ENCODE results near the gene FOSL1.

Gene FOSL1

DNA sequence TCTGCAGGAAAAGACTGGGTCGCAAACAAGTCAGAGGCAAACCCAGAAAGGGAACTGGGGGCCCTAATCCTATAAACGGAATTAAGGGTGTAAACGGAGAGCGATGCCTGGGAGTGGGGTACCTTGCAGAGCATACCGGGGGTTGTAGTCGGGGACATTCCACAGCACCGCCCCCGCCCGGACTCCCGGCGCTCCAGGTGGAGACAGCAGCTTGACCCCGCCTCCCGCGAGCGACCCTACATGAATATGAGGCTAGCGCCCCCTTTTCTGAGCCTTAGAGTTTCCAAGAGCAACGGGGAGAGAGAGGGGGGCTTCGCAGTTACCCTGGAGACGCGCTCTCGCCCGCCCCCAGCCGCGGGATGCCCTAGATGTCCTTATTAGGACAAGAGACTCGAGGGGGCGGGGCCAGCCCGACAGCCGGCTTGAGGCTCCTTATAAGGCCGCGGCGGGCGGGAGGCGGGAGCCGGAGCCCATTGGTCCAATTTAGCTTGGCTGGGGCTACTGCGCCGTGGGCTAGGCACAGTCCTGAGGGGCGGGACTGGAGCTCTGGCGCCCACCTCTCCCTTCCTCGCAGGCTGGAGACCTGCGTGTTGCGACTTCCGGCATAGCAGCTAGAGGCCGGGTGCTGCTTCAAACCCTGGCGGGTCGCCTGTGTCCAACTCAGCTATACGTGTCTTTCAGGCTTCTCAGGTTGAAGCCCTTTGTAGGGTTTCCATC, 40.9 kb downstream of the FOSL1 start:
- peak overlapping the region; percentile 86 for H3K4me3 ChIP-seq (ENCODE audit: low read depth, low read length)
- peak; percentile 100 for DNase-seq (ENCODE audit: low read depth)
- TF ChIP-seq, protein P1, sequence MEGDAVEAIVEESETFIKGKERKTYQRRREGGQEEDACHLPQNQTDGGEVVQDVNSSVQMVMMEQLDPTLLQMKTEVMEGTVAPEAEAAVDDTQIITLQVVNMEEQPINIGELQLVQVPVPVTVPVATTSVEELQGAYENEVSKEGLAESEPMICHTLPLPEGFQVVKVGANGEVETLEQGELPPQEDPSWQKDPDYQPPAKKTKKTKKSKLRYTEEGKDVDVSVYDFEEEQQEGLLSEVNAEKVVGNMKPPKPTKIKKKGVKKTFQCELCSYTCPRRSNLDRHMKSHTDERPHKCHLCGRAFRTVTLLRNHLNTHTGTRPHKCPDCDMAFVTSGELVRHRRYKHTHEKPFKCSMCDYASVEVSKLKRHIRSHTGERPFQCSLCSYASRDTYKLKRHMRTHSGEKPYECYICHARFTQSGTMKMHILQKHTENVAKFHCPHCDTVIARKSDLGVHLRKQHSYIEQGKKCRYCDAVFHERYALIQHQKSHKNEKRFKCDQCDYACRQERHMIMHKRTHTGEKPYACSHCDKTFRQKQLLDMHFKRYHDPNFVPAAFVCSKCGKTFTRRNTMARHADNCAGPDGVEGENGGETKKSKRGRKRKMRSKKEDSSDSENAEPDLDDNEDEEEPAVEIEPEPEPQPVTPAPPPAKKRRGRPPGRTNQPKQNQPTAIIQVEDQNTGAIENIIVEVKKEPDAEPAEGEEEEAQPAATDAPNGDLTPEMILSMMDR (IDR thresholded peaks at IDR 0.05; ENCODE audit: low read depth, low read length): no peak
- TF ChIP-seq, protein P2, sequence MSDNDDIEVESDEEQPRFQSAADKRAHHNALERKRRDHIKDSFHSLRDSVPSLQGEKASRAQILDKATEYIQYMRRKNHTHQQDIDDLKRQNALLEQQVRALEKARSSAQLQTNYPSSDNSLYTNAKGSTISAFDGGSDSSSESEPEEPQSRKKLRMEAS (IDR thresholded peaks at IDR 0.05; ENCODE audit: low read depth, low read length): peak; percentile 73
- TF ChIP-seq POLR2A (IDR thresholded peaks at IDR 0.05; ENCODE audit: extremely low read depth, insufficient read length) (peak; percentile 98), MYC (IDR thresholded peaks at IDR 0.05; ENCODE audit: low read depth, low read length) (peak; percentile 87)

DNA sequence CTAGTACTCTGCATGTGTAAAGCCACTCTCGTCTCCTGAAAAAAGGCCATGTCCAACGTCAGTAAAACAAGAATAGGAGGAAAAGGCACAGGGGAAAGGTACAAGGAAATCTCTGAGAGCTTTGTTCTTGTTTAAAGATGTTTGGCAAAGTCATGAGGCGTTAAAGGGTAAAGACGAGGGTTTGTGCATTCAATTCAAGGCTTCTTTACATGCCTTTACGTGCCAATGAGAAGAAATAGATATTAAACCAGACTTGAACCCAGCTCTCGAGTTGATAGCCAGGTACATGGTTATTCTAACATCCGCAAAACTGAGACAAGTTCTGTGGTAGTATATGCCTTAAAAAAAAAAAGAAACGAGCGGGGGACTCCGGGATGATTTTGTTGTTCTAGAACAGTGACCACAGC, 41.5 kb downstream of the FOSL1 start:
- TF ChIP-seq, protein P2 (IDR thresholded peaks at IDR 0.05; ENCODE audit: low read depth, low read length): no peak
- TF ChIP-seq POLR2A (IDR thresholded peaks at IDR 0.05; ENCODE audit: extremely low read depth, insufficient read length) (no peak), MYC (IDR thresholded peaks at IDR 0.05; ENCODE audit: low read depth, low read length) (no peak)
- TF ChIP-seq, protein P1 (IDR thresholded peaks at IDR 0.05; ENCODE audit: low read depth, low read length): no peak
- peak overlapping the region; percentile 76 for H3K4me3 ChIP-seq (ENCODE audit: low read depth, low read length)
- DNase-seq (ENCODE audit: low read depth): no peak

DNA sequence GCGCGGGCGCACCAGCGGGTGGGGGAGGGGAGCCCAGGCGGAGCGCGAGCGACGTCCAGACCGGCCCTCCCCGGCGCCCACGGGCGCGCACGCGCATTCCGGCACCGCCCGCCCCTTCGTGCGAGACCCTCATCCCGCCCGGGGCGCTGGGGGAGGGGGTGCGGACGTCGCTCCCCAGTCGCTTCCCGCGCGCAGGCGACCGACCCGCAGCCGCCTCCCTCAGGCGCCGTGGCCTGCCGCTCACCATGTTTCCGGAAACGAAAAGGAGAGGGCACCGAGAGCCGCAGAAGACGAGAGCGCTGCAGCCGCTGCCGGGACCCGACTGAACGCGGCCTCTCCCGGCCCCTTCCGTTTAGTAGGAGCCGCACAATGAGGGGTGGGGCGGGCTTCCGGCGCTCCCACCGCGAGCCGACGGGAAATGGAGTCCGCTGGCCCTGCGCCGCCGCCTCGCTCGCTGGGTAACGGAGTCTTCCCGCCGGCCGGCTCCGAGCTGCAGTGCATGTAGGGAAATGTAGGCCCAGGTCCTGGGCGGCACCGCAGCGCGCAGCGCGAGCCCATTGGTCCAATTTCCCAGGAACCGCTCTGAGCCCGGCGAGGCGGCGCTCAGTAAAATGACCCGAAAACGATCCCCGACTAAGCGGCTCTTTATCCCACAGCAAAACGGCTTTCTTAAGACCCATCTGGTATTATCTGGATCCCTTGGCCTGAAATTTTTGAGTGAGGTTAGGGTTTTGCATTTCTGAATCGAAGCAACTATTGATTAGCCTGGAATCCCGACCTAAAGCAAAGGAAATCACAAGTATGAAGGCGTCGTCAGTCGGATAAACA, 42.1 kb downstream of the FOSL1 start, which contains the start of gene CFL1:
TSS of gene CFL1 (minus strand) at position 328 of the 828 bp plus-strand sequence. CDS start at position 247, 81 bp downstream.
- TF ChIP-seq, protein P1 (IDR thresholded peaks at IDR 0.05; ENCODE audit: low read depth, low read length): no peak
- TF ChIP-seq MYC (IDR thresholded peaks at IDR 0.05; ENCODE audit: low read depth, low read length) (peak; percentile 56; the same call in 1 of the 2 replicates), POLR2A (IDR thresholded peaks at IDR 0.05; ENCODE audit: extremely low read depth, insufficient read length) (peak; percentile 99)
- TF ChIP-seq, protein P2 (IDR thresholded peaks at IDR 0.05; ENCODE audit: low read depth, low read length): peak; percentile 54; the same call in 1 of the 2 replicates
- DNase-seq (ENCODE audit: low read depth): peak; percentile 99
- peak within 1 kb of the TSS; percentile 96 for H3K4me3 ChIP-seq (ENCODE audit: low read depth, low read length)

DNA sequence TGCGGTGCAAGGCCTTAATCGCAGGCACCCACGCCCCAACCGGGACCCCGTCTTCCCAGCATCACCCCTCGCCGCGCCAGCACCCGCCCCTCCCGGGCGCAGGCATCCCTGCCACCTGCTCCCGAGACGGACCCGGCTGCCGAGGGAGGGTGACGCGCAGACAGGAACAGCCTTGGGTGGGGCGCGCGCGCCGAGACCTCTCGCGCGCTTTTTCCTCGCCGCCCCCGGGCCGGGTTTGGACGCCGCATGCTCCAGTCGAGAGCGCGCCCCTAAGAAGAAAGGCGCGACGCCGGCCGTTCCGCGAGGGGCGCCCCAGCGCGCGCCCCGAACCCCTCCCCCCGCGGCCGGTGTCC, 42.7 kb downstream of the FOSL1 start:
- TF ChIP-seq POLR2A (IDR thresholded peaks at IDR 0.05; ENCODE audit: extremely low read depth, insufficient read length) (no peak), MYC (IDR thresholded peaks at IDR 0.05; ENCODE audit: low read depth, low read length) (no peak)
- TF ChIP-seq, protein P1 (IDR thresholded peaks at IDR 0.05; ENCODE audit: low read depth, low read length): no peak
- TF ChIP-seq, protein P2 (IDR thresholded peaks at IDR 0.05; ENCODE audit: low read depth, low read length): no peak
- H3K4me3 ChIP-seq (ENCODE audit: low read depth, low read length): peak overlapping the region; percentile 96
- DNase-seq (ENCODE audit: low read depth): no peak

DNA sequence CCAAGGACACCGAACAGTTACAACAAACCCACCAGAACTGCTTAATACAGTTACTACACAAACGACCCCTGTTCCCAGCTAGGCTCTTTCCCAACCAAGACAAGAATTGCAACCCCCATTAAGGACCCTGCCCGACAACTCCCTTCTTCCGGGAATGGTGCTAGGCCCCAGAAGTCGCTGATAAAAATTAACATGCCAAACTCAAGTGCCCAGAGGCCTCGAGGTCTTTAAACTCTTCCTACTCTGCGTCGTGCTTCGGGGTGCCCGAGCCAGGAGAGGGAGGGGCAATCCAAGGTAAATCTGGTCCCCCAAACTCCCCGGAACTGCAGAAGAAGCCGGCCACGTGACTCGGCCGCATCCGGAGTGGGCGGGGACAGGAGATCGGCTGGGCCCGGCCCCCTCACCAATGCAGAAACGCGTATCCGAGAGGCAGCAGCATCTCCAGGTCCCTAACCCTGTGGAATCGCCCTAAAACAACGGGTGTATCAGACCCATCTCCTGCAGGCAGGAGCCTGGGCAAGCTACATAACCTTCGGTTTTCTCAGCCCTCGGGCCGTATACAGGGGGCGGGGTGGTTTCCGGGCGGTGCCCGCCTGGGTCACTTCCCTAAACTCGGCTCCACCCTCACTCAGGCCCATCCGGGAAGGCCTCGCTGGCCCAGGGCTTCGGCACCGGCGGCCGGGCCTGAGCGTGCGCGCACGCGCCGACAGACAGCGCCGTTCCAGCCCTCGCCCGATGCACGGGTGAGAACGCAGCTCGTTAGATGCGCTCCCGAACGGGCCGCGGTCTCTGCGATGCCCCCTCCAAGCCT, 43.3 kb downstream of the FOSL1 start:
- H3K4me3 ChIP-seq (ENCODE audit: low read depth, low read length): peak overlapping the region; percentile 96
- TF ChIP-seq, protein P1 (IDR thresholded peaks at IDR 0.05; ENCODE audit: low read depth, low read length): no peak
- TF ChIP-seq MYC (IDR thresholded peaks at IDR 0.05; ENCODE audit: low read depth, low read length) (peak; percentile 6), POLR2A (IDR thresholded peaks at IDR 0.05; ENCODE audit: extremely low read depth, insufficient read length) (peak; percentile 65)
- TF ChIP-seq, protein P2 (IDR thresholded peaks at IDR 0.05; ENCODE audit: low read depth, low read length): peak; percentile 92
- peak; percentile 90 for DNase-seq (ENCODE audit: low read depth)
